Tongue (tissue), 2 donors: ENCODE data around the gene AGAP1. TPM values are rescaled to one million over a fixed set of nuclear protein-coding genes. Genes with fewer than 3 reads are reported as not detected.

Experiments used
- DNase-seq: peaks from one replicate; pipeline ENCODE4 v3.0.0-alpha.2; 2015
- total RNA-seq: library from RNA; depleted of rRNA; stranded (reverse); fragments of >200 nt; gene quantifications from one replicate; pipeline ENCODE4 v1.2.3, GENCODE V29; 2014

AGAP1 gene
- total RNA-seq, 1 donor from 2014 or later = 33.0 TPM

- DNase-seq = no peak
These were observed 76.0 kb downstream of the AGAP1 start for GRCh38 chr2:235569837-235570236.

GRCh38 chr2:235570256-235570655 lies 76.4 kb downstream of the AGAP1 start:
- no peak for DNase-seq

GRCh38 chr2:235570966-235571692 lies 77.3 kb downstream of the AGAP1 start:
- DNase-seq = no peak

GRCh38 chr2:235572592-235572991 lies 78.7 kb downstream of the AGAP1 start:
- no peak for DNase-seq

- DNase-seq = peak; percentile 73
These were observed 79.7 kb downstream of the AGAP1 start for GRCh38 chr2:235573331-235574221.

GRCh38 chr2:235575431-235575830 lies 81.6 kb downstream of the AGAP1 start:
- no peak for DNase-seq

- no peak for DNase-seq
These were observed 82.1 kb downstream of the AGAP1 start for GRCh38 chr2:235575904-235576303.

- DNase-seq = no peak
These were observed 82.6 kb downstream of the AGAP1 start for GRCh38 chr2:235576337-235576910.

GRCh38 chr2:235577404-235578330 lies 83.8 kb downstream of the AGAP1 start:
- peak; percentile 87 for DNase-seq

- DNase-seq = no peak
These were observed 85.3 kb downstream of the AGAP1 start for GRCh38 chr2:235579128-235579527.

GRCh38 chr2:235580426-235581157 lies 86.7 kb downstream of the AGAP1 start:
- no peak for DNase-seq

GRCh38 chr2:235582081-235582686 lies 88.3 kb downstream of the AGAP1 start:
- DNase-seq = no peak

GRCh38 chr2:235582729-235583128 lies 88.9 kb downstream of the AGAP1 start:
- DNase-seq = no peak

- DNase-seq = no peak
These were observed 89.3 kb downstream of the AGAP1 start for GRCh38 chr2:235583144-235583543.

- DNase-seq = no peak
These were observed 90.2 kb downstream of the AGAP1 start for GRCh38 chr2:235583925-235584637.

GRCh38 chr2:235584638-235585007 lies 90.8 kb downstream of the AGAP1 start:
- DNase-seq = no peak

- no peak for DNase-seq
These were observed 93.4 kb downstream of the AGAP1 start for GRCh38 chr2:235587202-235587601.

- no peak for DNase-seq
These were observed 94.9 kb downstream of the AGAP1 start for GRCh38 chr2:235588750-235589149.

- no peak for DNase-seq
These were observed 97.4 kb downstream of the AGAP1 start for GRCh38 chr2:235591231-235591730.

GRCh38 chr2:235591921-235592320 lies 98.1 kb downstream of the AGAP1 start:
- no peak for DNase-seq
